Trophoblast cell (in vitro differentiated cells and primary cell): ENCODE results near the gene MRPL27. TPM values are rescaled to one million over a fixed set of nuclear protein-coding genes. Genes with fewer than 3 reads are reported as not detected.
A peak's percentile ranks its signal among the peaks of the same experiment; 100 is the strongest.

Source experiments
- DNase-seq, 2 donors: peaks; one replicate each; pipeline ENCODE4 v3.0.0-alpha.2; 2016
- H2AFZ ChIP-seq: 2 replicates; pipeline ENCODE4 v1.6.1; 2013; ENCODE audit warnings: low read length, moderate library complexity, mild to moderate bottlenecking; ENCODE audit not compliant: insufficient read depth, poor library complexity
- H2AK5ac ChIP-seq: 2 replicates; pipeline ENCODE4 v1.6.1; 2013; ENCODE audit warnings: mild to moderate bottlenecking, low read length
- H2BK120ac ChIP-seq: 2 replicates; pipeline ENCODE4 v1.6.1; 2013; ENCODE audit warnings: low read length, mild to moderate bottlenecking, moderate library complexity; ENCODE audit not compliant: insufficient read depth, poor library complexity
- H2BK12ac ChIP-seq: 2 replicates; pipeline ENCODE4 v1.6.1; 2013; ENCODE audit warnings: mild to moderate bottlenecking, low read length, moderate library complexity
- H2BK5ac ChIP-seq: 2 replicates; pipeline ENCODE4 v1.6.1; 2013; ENCODE audit warnings: low read length, low read depth, moderate library complexity, mild to moderate bottlenecking; ENCODE audit not compliant: poor library complexity
- H3K14ac ChIP-seq: 2 replicates; pipeline ENCODE4 v1.6.1; 2013; ENCODE audit warnings: mild to moderate bottlenecking, low read length
- H3K18ac ChIP-seq: 2 replicates; pipeline ENCODE4 v1.6.1; 2013; ENCODE audit warnings: mild to moderate bottlenecking, low read length
- H3K23ac ChIP-seq: 2 replicates; pipeline ENCODE4 v1.6.1; 2013; ENCODE audit warnings: low read length
- H3K27ac ChIP-seq: 2 replicates; pipeline ENCODE4 v1.5.1; 2013; ENCODE audit warnings: low read depth, mild to moderate bottlenecking, inconsistent platforms, low read length, moderate library complexity
- H3K27me3 ChIP-seq: 2 replicates; pipeline ENCODE4 v1.6.1; 2013; ENCODE audit warnings: inconsistent platforms, mild to moderate bottlenecking, low read length, moderate library complexity; ENCODE audit not compliant: insufficient read depth
- H3K36me3 ChIP-seq, 2 experiments: 1 replicate in 1 of 2; 2 replicates in 1 of 2; pipeline ENCODE4 v1.6.1; 2013; ENCODE audit warnings: low read length in 2 of 2, mild to moderate bottlenecking in 2 of 2, moderate library complexity in 1 of 2; ENCODE audit not compliant: insufficient read depth in 2 of 2, control insufficient read depth in 1 of 2
- H3K4ac ChIP-seq: 2 replicates; pipeline ENCODE4 v1.6.1; 2013; ENCODE audit warnings: low read depth, mild to moderate bottlenecking, low read length, moderate library complexity
- H3K4me1 ChIP-seq, 2 experiments: 1 replicate in 1 of 2; 2 replicates in 1 of 2; pipeline ENCODE4 v1.6.1; 2013; ENCODE audit warnings: low read length in 2 of 2, mild to moderate bottlenecking in 2 of 2, moderate library complexity in 1 of 2; ENCODE audit not compliant: insufficient read depth in 2 of 2, control insufficient read depth in 1 of 2
- H3K4me2 ChIP-seq: 2 replicates; pipeline ENCODE4 v1.6.1; 2013; ENCODE audit warnings: inconsistent platforms, mild to moderate bottlenecking, low read length, moderate library complexity
- H3K4me3 ChIP-seq: 2 replicates; pipeline ENCODE4 v1.5.1; 2013; ENCODE audit warnings: mild to moderate bottlenecking, low read depth, low read length, inconsistent platforms
- H3K79me1 ChIP-seq: one replicate; pipeline ENCODE4 v1.6.1; 2013; ENCODE audit warnings: low read length
- H3K79me2 ChIP-seq: 2 replicates; pipeline ENCODE4 v1.6.1; 2013; ENCODE audit warnings: low read length, mild to moderate bottlenecking; ENCODE audit not compliant: control insufficient read depth, insufficient read depth, poor library complexity
- H3K9ac ChIP-seq: 2 replicates; pipeline ENCODE4 v1.6.1; 2013; ENCODE audit warnings: mild to moderate bottlenecking, low read length
- H3K9me3 ChIP-seq: 2 replicates; pipeline ENCODE4 v1.6.1; 2013; ENCODE audit warnings: low read depth, mild to moderate bottlenecking, control low read depth, inconsistent platforms, low read length; ENCODE audit not compliant: insufficient read depth
- H4K12ac ChIP-seq: 2 replicates; pipeline ENCODE4 v1.6.1; 2013; ENCODE audit warnings: low read depth, mild to moderate bottlenecking, low read length, moderate library complexity
- H4K8ac ChIP-seq: 2 replicates; pipeline ENCODE4 v1.6.1; 2013; ENCODE audit warnings: low read depth, mild to moderate bottlenecking, low read length, moderate library complexity
- H4K91ac ChIP-seq: one replicate; pipeline ENCODE4 v1.6.1; 2013; ENCODE audit warnings: low read depth, mild to moderate bottlenecking, low read length, moderate library complexity
- WGBS: extraction: QIAGEN DNeasy Blood & Tissue Kit; methylation state at CpG from one replicate; pipeline ENCODE4 v1.1.7; 2013; ENCODE audit warnings: missing lambda C conversion rate; ENCODE audit not compliant: insufficient read length, insufficient coverage; ENCODE audit errors: extremely low coverage; 5-methylcytosine and 5-hydroxymethylcytosine counted together
- polyA plus RNA-seq: library from polyadenylated mRNA; stranded (reverse); fragments of 200-250 nt; gene quantifications from 2 replicates; pipeline ENCODE4 v1.2.3, GENCODE V29; 2013

The MRPL27 gene
- 64.2 and 66.2 TPM in 2 replicates for polyA plus RNA-seq

- Histone ChIP-seq H3K4me2 (peak within 1 kb of the TSS; percentile 67), H3K79me2 (peaks cover 7% of the 10 kb centered on the region), H2BK120ac (peak within 1 kb of the TSS; percentile 83), H2BK5ac (peak within 1 kb of the TSS; percentile 91), H4K12ac (peak within 1 kb of the TSS; percentile 99), H3K36me3 (peaks cover 22 to 23% of the 10 kb centered on the region in 2 experiments), H2BK12ac (no peak within 1 kb of the TSS), H3K23ac (no peak within 1 kb of the TSS), H3K9me3 (no peaks in the 10 kb centered on the region), H3K9ac (peak within 1 kb of the TSS; percentile 94), H3K4ac (peak within 1 kb of the TSS; percentile 61), H3K4me3 (peak within 1 kb of the TSS; percentile 96), H2AK5ac (peak within 1 kb of the TSS; percentile 42), H3K14ac (peak within 1 kb of the TSS; percentile 91), H4K91ac (peak within 1 kb of the TSS; percentile 97), H4K8ac (peak within 1 kb of the TSS; percentile 98), H3K79me1 (peaks cover 6% of the 10 kb centered on the region), H2AFZ (peak within 1 kb of the TSS; percentile 98), H3K18ac (peak within 1 kb of the TSS; percentile 98), H3K27me3 (no peaks in the 10 kb centered on the region), H3K4me1 (peaks cover 0 to 7% of the 10 kb centered on the region in 2 experiments), H3K27ac (peak within 1 kb of the TSS; percentile 89)
- peak; percentile 80 to 94 for DNase-seq
- no CpG with 5 or more reads among the region's 42 CpGs for WGBS
Measured at GRCh38 chr17:50372758-50373556, at the start of gene MRPL27, which contains the start of gene EME1. TSS of gene MRPL27 (minus strand) at chr17:50373184. CDS start at chr17:50373170, 14 bp downstream. TSS of gene EME1 (plus strand) at chr17:50373229. CDS start at chr17:50375209, 1,980 bp downstream.

GRCh38 chr17:50422738-50423137, 49.8 kb upstream of the MRPL27 start:
- Histone ChIP-seq H4K12ac (no peak overlapping the region), H3K79me1 (peaks cover 24% of the 10 kb centered on the region), H3K4ac (no peak overlapping the region), H3K36me3 (no peaks in the 10 kb centered on the region), H4K91ac (no peak overlapping the region), H3K9me3 (no peaks in the 10 kb centered on the region), H2BK120ac (no peak overlapping the region), H3K4me3 (no peak overlapping the region), H3K4me2 (no peak overlapping the region), H3K23ac (no peak overlapping the region), H3K27me3 (no peaks in the 10 kb centered on the region), H4K8ac (no peak overlapping the region), H3K79me2 (peaks cover 13% of the 10 kb centered on the region), H3K18ac (no peak overlapping the region), H2BK5ac (no peak overlapping the region), H3K9ac (no peak overlapping the region), H3K4me1 (peaks cover 25 to 32% of the 10 kb centered on the region in 2 experiments), H2AFZ (no peak overlapping the region), H2AK5ac (no peak overlapping the region), H3K14ac (no peak overlapping the region), H3K27ac (no peak overlapping the region), H2BK12ac (no peak overlapping the region)
- no CpG with 5 or more reads among the region's 2 CpGs for WGBS
- no peak for DNase-seq

GRCh38 chr17:50421308-50422051, 48.5 kb upstream of the MRPL27 start:
- DNase-seq = no peak
- Histone ChIP-seq H3K36me3 (no peaks in the 10 kb centered on the region), H3K23ac (no peak overlapping the region), H3K9ac (no peak overlapping the region), H3K4me3 (no peak overlapping the region), H2AK5ac (no peak overlapping the region), H3K79me2 (peaks cover 8% of the 10 kb centered on the region), H3K79me1 (peaks cover 19% of the 10 kb centered on the region), H3K14ac (no peak overlapping the region), H2BK5ac (no peak overlapping the region), H3K4me1 (peaks cover 22% of the 10 kb centered on the region in 2 experiments), H2BK12ac (no peak overlapping the region), H4K12ac (no peak overlapping the region), H3K9me3 (no peaks in the 10 kb centered on the region), H4K8ac (no peak overlapping the region), H4K91ac (no peak overlapping the region), H3K27ac (no peak overlapping the region), H3K4ac (no peak overlapping the region), H3K4me2 (no peak overlapping the region), H2AFZ (no peak overlapping the region), H3K27me3 (no peaks in the 10 kb centered on the region), H3K18ac (no peak overlapping the region), H2BK120ac (no peak overlapping the region)
- WGBS = no CpG with 5 or more reads among the region's 3 CpGs

- H3K14ac ChIP-seq = no peak overlapping the region
Measured at GRCh38 chr17:50420419-50421112, 47.6 kb upstream of the MRPL27 start.

More at GRCh38 chr17:50420419-50421112, 47.6 kb upstream of the MRPL27 start:
- H3K9me3 ChIP-seq = no peaks in the 10 kb centered on the region
- no peaks in the 10 kb centered on the region for H3K36me3 ChIP-seq
- H2AFZ ChIP-seq = no peak overlapping the region
- H2AK5ac ChIP-seq = no peak overlapping the region
- H3K4me1 ChIP-seq = peaks cover 20% of the 10 kb centered on the region in 2 experiments
- no peak overlapping the region for H3K4ac ChIP-seq
- no peak overlapping the region for H3K27ac ChIP-seq
- H3K79me1 ChIP-seq = peaks cover 14% of the 10 kb centered on the region
- H3K79me2 ChIP-seq = peaks cover 3% of the 10 kb centered on the region
- H2BK12ac ChIP-seq = no peak overlapping the region
- H4K12ac ChIP-seq = no peak overlapping the region
- no peaks in the 10 kb centered on the region for H3K27me3 ChIP-seq
- H3K18ac ChIP-seq = no peak overlapping the region
- H3K4me3 ChIP-seq = no peak overlapping the region
- no peak overlapping the region for H3K4me2 ChIP-seq
- DNase-seq = no peak
- H3K23ac ChIP-seq = no peak overlapping the region
- WGBS = no CpG with 5 or more reads among the region's 6 CpGs
- H3K9ac ChIP-seq = no peak overlapping the region
- no peak overlapping the region for H2BK120ac ChIP-seq
- no peak overlapping the region for H4K8ac ChIP-seq
- no peak overlapping the region for H4K91ac ChIP-seq
- no peak overlapping the region for H2BK5ac ChIP-seq
